Stimulated activated naive CD8-positive, alpha-beta T cell treated with anti-CD3 and anti-CD28 coated beads, Interleukin-15, Interleukin-2, amounts not matched to agents 100 U/mL and 50 U/mL, for 24 hours (primary cell): Measurements from ENCODE around the gene ALDH8A1.
A peak's percentile ranks its signal among the peaks of the same experiment; 100 is the strongest.

Experiments used
- ATAC-seq: fragments of 150-1000 bp; cut with Tn5 transposase; one replicate; pipeline ENCODE4 v1.10.0; 2021
- DNase-seq: peaks from one replicate; pipeline ENCODE4 v3.0.0; 2021

Gene ALDH8A1, protein sequence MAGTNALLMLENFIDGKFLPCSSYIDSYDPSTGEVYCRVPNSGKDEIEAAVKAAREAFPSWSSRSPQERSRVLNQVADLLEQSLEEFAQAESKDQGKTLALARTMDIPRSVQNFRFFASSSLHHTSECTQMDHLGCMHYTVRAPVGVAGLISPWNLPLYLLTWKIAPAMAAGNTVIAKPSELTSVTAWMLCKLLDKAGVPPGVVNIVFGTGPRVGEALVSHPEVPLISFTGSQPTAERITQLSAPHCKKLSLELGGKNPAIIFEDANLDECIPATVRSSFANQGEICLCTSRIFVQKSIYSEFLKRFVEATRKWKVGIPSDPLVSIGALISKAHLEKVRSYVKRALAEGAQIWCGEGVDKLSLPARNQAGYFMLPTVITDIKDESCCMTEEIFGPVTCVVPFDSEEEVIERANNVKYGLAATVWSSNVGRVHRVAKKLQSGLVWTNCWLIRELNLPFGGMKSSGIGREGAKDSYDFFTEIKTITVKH

DNA sequence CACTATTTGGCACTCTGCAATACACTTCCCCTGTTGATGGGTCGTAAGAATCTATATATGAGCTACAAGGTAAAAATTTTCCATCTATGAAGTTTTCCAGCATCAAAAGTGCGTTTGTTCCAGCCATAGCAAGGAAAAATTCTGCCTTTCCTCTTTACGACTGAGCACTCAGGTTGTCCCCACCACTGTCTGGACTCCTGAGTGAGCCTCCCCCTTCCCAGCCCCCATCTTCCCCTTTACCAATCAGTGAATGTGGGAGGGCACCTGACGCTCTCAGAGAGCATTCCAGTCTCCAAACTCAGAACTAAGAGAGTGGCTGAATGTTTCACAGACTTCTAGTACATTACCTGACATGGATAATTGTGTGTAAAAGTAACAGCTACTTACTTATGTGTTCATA lies at the start of gene ALDH8A1:
ALDH8A1 (minus strand) TSS at position 175 of the 400 bp plus-strand sequence; CDS start at position 127, 48 bp downstream.
- DNase-seq (no peak), ATAC-seq (no peak)

DNA sequence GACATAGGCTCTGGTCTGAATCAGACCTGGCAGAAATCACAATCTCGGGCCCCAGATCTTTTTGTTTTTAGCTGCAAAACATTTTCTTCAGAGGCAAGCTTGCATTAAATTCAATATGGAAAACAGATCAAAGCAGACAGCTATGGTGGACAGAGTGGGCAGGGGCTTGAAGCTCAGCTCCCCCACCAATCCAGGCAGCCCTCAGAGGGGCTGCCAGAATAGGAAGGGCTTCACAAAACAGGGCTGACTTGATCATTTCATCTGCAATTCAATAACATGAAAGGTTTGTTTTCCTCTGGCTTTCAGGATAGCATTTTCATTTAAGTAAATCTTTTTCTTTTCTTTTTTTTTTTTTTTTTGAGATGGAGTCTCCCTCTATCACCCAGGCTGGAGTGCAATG lies 49.2 kb upstream of the ALDH8A1 start:
- ATAC-seq: no peak
- DNase-seq: no peak

DNA sequence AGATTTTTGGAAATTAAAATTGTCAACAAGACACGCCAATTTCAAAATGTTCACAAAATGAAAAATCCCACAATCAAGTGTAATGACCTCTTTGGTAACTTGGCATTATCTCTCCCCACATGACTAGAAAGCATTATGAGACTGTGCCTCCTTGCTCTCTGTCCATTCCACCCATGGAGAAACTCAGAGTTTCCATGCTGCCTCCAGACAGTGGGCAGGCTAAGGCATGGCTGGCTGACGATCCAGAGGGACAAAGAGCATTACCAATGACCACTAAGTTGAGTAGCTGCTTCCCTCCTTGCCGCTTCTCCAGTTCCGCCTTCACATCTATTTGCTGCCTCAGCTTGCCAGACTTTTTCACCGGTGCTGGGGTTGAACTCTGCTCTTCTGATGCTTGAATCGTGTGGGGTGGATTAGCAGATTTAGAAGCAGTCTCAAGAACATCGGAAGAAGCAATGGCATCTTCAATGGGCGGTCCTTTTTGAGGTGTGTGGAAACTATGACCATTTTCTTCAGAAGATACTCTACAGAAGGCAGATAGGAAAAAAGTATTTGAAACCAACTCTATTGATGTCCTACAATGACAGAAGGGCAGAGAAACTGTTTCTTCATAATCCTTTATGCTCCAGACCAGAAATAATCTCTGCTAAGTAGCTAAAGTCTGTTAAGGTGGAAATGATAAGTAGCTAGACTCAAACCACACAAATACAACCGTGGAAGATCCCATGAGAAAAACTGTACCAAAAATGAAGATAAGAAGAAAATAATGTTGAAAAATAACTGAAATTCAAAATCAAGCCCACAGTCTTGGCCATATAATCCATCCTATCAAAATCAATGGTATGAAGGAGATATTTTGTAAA lies 47.5 kb upstream of the ALDH8A1 start:
- no peak for DNase-seq
- peak; percentile 69 for ATAC-seq

DNA sequence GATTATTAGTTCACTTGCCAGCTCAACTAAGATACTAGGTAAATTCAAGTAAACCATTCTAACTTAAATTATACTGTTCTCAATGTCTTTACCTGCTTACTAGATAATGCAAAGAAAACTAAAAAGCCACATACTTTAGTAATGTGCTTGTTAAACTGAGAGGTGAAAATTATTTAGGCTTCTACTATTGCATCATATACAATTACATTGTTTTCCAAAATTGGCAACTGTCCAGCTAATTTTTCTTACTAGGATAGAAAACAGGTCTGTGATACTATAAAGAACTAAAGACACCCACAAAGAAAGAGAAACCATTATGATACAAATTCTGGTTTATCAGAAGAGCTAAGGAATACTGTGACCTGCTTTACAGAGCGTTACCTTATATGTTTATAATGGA lies 45.6 kb upstream of the ALDH8A1 start:
- DNase-seq: no peak
- ATAC-seq: no peak

DNA sequence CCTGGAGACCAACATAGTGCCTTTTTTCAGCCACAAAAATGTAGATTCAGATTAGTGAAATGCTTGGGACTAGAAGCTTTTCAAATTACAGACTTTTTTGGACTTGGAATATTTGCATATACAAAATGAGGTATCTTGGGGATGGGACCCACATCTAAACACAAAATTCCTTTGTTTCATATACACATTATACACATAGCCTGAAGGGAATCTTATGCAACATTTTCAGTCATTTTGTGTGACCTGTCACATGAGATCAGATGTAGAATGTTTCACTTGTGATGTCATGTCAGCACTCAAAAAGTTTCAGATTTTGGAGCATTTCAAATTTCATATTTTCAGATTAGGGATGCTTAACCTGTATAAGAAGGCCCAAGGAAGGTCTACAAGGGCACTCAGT lies 44.5 kb upstream of the ALDH8A1 start:
- ATAC-seq (no peak), DNase-seq (no peak)

DNA sequence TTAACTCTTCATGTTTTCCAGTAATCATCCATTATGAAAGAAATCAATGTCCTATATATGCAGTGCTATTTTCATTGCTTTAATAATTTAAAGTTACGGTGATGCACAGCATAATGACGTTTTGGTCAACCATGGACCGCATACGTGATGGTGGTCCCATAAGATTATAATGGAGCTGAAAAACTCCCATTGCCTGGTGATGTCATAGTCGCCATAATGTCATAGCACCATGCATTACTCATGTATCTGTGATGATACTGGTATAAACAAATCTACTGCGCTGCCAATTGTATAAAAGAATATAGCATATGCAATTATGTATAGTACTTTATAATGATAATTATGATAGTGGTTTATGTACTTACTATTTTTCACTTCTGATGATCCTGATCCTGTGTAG lies 42.3 kb upstream of the ALDH8A1 start:
- no peak for ATAC-seq
- DNase-seq: no peak

DNA sequence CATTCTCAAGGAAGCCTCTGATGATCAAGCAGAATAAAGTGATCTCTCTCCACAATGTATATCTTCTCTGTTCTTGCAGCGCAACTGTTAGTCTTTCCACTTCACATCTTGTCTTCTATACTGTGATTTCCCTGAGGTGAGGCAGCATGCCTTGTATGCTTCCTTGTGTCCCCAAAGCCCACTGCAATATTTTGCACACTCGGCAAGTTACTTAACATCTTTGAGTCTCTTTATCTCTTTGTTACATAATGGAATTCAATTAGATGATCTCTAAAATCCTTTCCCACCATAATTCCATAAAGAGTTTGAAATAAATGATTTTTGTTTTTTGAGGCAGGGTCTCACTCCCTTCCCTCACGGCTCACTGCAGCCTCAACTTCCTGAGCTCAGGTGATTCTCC lies 40.4 kb upstream of the ALDH8A1 start:
- no peak for DNase-seq
- no peak for ATAC-seq

DNA sequence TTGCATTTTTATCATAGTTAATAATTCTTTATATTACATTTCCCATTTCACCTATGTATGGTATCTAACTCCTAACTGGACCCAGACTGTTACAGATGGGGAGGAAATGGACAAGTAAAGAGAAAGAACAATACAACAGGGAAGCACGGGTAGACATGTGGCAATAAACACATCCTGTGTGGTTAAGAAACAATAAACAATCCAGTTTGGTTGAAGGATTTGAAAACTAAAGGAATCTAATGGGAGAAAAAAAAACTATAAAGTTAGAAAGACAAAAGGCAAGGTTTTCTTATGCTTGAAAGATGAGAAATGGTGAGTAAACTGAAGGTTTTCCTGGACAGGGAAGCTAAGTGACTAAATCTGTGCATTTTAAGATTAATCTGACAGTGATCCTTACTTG lies 34.9 kb upstream of the ALDH8A1 start:
- no peak for DNase-seq
- no peak for ATAC-seq

DNA sequence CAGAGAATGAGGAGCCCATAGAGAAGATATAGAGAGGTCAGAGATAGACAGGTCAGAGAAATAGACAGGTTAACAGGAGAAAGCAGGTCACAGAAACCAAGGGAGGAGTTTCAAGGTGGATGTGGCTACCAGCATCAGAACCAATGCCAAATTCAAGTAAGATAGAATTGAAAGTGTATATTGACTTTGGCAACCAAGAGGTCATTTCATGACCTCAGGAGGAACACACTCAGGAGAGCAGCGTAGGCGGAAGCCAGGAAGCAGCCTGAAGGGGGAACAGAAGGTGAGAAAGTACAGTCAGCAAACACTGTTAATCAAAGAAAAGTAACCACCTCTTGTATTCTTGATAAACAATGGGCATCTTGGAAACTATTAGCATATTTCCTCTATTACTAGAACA lies 33.9 kb upstream of the ALDH8A1 start:
- ATAC-seq (no peak), DNase-seq (no peak)

DNA sequence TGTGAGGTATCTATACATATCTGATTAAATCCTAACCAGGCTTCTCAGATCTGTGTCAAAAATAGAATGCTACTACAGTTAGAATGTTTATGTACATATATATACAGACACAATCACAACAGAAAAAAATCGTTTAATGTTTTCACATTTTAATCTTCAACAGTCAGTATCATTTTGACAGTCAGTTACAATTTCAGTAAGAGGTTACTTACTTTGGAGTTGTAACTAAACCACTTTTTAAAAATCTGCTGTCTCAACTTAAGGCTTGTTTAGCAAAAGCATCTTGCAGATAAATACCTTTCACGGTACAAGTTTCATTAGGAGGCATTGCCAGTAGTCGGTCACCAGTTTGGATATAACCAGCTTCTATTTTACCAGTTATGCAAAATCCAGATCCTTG lies 32.3 kb upstream of the ALDH8A1 start:
- ATAC-seq: no peak
- DNase-seq: no peak

DNA sequence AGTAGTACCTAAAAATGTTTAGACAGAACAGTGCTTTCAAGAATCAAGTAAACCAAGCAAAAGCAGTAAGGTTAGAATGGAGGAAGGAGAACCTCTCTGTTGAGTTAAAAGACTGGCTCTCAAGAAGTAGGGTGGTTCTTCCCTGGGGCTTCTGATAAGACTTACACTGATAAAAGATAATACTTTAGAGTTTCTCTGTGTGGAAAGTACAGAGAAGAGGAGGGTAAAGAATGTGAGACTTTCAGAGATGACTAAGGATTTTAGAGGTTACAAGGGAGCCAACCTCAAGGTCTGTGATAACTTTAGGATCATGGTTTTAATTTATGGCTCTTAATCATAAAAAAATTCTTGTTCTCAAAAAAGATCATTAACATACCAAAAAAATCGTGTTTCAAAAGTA lies 30.9 kb upstream of the ALDH8A1 start:
- peak; percentile 81 for ATAC-seq
- no peak for DNase-seq

DNA sequence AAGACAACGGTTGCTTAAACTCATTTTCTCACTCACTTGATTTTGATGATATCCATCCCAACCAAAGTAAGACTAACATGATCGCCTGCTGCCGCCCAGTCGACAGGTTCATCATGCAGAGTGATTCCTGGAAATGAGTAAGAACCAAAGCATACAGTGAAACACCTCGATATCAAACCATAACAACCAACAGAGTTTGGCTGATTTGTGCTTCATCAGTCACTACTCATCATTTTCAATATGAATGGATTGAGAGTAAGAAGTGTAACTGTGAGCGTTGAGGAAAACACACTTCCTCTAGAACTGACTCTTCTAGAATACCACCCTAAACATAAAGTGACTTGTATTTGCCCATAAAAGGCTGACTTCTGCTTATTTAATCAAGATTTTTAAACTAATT lies 29.2 kb upstream of the ALDH8A1 start:
- DNase-seq (peak; percentile 45), ATAC-seq (peak; percentile 90)

DNA sequence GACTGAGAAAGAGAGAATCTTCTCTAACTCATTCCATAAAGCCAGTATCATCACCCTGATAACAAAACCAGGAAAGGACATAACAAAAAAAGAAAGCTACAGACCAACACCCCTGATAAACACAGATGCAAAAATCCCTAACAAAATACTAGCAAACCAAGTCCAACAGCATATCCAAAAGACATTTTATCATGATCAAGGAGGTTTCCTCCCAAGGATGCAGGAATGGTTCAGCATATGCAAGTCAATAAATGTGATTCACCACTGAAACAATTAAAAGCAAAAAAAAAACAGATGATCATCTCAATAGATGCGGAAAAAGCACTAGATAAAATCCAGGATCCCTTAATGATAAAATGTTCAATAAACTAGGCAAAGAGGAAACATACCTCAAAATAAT lies 24.5 kb upstream of the ALDH8A1 start:
- ATAC-seq: no peak

DNA sequence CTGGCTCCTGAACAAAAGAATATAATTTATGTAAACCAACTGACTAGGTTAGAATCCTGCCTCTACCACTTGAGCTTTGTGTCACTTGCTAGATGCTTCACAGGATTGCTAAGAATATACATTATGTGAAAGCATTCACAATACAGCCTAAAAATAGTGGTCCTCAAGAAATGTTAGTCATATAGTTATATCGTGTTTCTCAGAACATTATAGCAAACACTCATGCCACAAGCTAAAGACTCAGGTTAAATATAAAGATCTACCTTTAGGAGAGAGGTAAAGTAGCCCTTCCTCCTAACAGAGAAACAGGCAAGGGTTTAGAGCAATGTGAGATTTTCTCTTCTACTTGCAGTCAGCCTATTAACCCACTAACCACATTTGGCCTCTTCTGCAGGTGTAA lies 17.8 kb upstream of the ALDH8A1 start:
- ATAC-seq: no peak
- DNase-seq: no peak

More for the DNA sequence above, 24.5 kb upstream of the ALDH8A1 start:
- DNase-seq: no peak

DNA sequence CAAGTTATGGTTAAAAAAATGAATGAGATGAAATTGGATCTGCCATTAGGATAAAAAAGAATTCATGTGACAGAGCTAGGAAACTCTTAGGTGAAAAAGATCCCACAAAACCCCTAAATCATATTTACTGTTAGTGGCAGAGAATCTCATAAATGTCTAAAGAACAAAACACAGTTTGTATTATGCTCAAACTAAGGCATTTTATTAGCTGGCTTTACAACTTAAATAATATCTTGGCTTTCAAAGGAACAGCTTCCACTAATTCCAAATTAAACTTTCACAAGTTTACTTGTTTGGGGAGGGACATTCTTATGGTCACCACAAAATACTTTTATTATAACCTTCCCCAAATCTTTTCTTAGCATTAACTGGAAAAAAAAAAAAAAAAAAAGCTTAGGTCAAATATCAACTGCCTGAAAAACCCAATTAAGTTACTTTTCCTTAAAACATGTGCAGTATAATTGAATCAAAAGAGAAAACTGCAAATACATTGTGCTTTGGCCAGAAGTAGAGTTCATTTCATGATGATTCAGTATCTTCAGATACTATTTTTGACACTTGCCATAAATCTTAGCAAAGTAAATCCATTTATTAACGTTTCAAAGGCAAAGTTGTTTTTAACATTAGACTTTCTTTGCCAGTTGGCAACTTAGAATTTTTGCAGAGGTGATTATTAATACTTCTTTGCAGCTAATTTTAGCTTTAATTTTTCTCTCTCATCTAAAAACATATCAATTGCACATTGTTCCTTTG lies 14.7 kb upstream of the ALDH8A1 start:
- no peak for ATAC-seq
- DNase-seq: no peak

DNA sequence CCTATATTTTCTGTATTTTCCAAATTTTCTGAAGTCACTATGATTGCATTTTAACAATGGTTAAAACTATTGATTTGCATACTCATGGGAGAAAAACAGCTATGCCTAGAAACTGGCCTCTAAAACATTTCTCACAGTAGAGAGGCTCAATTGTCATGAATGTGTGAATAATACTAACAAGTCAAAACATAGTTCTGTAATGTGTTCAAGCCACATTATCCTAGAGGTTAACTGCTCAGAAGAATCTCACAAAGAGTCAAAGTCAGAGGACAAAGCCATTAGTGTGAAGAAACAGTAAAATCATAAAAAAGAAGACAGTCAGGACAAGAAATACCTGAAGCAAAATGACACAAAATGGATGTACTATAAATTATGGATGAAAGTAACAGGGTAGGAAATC lies 12.5 kb upstream of the ALDH8A1 start:
- ATAC-seq: no peak
- no peak for DNase-seq

DNA sequence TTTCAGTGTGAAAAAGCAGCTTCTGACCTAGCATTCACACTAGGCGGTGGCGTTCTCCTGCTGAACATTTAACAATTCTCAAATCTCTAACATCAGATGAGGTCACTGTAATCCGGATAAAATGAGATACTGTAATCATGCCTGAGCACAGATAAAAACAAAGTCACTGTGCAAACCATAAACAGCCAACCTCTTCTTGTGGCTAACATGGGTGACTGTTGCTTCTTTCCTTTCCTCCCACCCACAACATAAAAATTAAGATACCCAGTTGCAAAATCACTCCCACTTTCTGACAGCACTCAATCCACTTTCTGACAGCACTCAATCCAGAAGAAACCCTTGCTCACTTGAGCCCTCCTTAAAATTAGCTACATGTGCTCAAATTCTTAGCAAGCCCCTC lies 11.5 kb upstream of the ALDH8A1 start:
- ATAC-seq (no peak), DNase-seq (no peak)

DNA sequence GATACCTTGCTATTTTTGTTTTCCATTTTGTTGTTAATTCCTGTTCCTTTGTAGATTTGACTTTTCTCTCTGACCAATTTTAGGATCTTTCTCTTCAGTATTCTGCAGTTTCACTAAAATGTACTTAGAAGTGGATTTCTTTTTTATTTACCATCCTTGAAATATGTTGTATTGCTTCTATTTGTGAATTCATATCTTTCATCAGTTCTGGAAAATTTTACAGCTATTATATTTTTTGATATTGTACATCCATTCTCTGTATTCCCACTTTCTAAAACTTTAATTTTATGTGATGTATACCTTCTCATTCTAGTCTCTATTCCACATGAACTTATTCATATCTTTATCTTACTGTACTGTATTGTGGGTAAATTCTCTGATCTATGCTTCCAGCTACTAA lies 9.7 kb upstream of the ALDH8A1 start:
- no peak for ATAC-seq
- no peak for DNase-seq

DNA sequence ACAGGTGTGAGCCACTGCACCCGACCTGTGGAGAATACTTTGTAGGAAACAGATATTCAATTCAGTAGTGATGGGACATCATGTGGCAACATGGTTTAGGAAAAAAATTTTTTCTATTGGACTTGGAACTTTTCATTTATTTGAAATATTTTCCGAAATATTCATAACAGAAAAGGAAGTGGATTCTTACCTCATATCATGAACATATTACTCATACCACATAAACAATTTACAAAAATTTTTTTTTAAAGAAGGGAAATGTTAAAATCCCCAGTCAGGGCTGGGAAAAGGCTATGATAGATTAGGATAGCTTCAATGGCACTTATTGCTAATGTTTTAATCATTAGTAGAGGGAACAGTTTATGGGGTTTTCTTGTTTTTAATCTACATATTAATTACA lies 6.8 kb upstream of the ALDH8A1 start:
- no peak for DNase-seq
- ATAC-seq: peak; percentile 21

DNA sequence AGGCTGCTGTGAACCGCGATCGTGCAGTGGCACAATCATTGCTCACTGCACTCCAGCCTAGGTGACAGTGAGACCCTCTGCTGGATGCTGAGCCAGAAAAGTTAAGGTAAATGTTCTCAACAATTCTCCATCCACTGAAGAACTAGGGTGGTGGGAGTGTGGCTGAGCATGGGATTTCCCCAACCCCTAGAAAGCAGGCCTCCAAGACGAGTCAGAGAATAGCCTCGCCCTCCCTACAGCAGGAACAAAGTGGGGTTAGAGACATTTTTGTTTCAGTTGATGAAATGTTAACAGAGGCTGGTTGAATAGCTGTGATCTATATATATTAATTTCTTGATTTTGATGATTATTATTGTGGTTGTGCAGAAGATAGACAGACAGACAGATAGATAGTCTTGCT lies 6.1 kb upstream of the ALDH8A1 start:
- peak; percentile 76 for ATAC-seq

DNA sequence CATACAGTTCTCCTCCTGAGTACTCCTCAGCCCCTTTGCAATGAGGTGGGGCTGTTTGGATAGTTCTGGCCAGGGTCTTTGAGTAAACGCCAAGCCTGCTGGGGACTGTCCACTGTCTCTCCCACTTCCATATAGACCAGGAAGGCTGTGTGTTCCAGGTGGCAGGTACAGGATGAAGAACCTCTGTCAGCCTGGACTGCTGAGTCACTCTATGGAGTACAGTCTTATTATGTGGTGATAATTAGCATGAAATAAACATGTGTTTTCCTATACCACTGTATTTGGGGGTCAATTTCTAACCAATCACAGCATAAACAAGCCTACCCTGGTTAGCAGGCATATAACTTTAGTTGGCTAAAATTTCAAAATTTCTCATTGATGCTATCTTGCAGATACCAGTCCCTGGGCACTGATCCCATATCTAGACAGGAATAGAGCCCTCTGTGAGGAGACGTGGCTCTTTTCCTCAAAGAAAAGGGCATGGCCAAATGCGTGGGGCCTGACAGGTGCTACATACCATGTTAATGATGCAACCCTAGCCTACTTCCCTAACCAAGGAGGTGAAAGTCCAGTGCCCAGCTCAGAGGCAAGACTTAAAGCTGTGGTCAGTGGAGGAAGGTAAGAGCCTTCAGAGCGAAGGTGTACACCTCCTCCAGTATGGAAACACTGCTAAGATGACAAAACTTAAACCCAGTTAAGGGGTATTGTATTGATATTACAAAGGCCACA lies 4.5 kb upstream of the ALDH8A1 start:
- no peak for ATAC-seq
- DNase-seq: no peak

More for the DNA sequence above, 6.1 kb upstream of the ALDH8A1 start:
- DNase-seq: peak; percentile 17
